ENCODE measurements around the gene MRPS31. TPM values are rescaled to one million over a fixed set of nuclear protein-coding genes. Genes with fewer than 3 reads are reported as not detected.

MRPS31 gene
- total and polyA plus RNA-seq, 7 experiments from 2014 or later: 15.8 to 63.1 (median 38.2) TPM

DNA sequence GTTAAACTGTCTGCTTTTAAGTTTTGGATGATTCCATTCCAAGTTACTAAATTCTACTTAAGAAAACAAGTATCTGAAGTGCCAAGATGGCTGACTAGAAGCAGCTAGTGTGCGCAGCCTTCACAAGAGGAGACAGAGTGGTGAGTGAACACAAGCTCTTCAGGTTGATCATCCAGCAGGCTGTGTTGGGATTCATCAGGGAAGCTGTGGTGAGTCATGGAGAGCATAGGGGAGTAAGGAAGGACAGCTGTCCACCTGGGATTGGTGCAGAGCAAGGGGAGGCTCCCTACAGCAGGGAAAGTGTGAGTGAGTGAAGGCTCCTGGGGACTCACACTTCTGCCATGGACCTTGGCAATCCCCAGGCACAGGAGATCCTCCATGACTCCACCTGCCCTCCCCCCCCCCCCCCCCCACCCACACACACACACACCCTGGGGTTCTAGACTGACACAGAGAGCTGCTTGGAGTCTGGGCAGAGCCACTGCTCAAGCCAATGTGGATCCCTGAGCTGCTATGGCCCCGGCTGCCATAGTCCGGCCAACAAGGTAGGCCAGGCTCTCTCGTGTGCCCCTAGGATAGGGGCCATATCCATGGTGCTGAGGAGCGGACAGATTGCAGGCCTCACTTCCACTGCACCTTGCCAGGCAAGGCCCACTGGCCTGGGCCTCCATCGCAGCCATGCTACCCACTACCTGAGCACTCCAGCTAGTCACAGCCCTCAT lies 41.9 kb upstream of the MRPS31 start:
- no peaks in the 10 kb centered on the region for H3K27me3 ChIP-seq (ENCODE audit: control insufficient read depth in 2 of 2, insufficient read depth in 2 of 2, low read length in 2 of 2)
- no peak overlapping the region for H3K4me3 ChIP-seq (ENCODE audit: low read length)
- peaks cover 0 to 3% (median 0%) of the 10 kb centered on the region in 7 donors for H3K4me1 Mint-ChIP-seq
- no peak overlapping the region for H3K4me3 Mint-ChIP-seq
- H3K9me3 ChIP-seq (ENCODE audit: control insufficient read depth in 2 of 3, low read length in 3 of 3): peaks cover 0 to 9% (median 7%) of the 10 kb centered on the region in 3 experiments
- ATAC-seq: no peak
- H3K27me3 Mint-ChIP-seq: no peaks in the 10 kb centered on the region
- DNase-seq: no peak
- H3K36me3 Mint-ChIP-seq: peaks cover 15 to 61% (median 52%) of the 10 kb centered on the region in 5 donors
- intact Hi-C loops (cut with micrococcal nuclease): no loop called here
- H3K27ac ChIP-seq (ENCODE audit: low read depth, low read length): no peak overlapping the region
- no peak overlapping the region for H3K27ac Mint-ChIP-seq
- no peaks in the 10 kb centered on the region for H3K4me1 ChIP-seq (ENCODE audit: control insufficient read depth in 2 of 2, insufficient read depth in 2 of 2, low read length in 2 of 2)
- ChIA-PET CTCF (interaction anchor here (0.6 to 1.7 kb wide), 3 partner anchors 35 to 109 kb away, joined by 3 to 5 read pairs (median 4); no protein-coding TSS in a partner anchor), POLR2A (no interaction called here)
- H3K9me3 Mint-ChIP-seq: peaks cover 0 to 33% (median 15%) of the 10 kb centered on the region in 11 donors
- H3K36me3 ChIP-seq (ENCODE audit: control insufficient read depth in 2 of 3, insufficient read depth in 3 of 3, low read length in 3 of 3): peaks cover 0 to 43% (median 0%) of the 10 kb centered on the region in 3 experiments

GRCh38 chr13:40812102-40812501 lies 41.1 kb upstream of the MRPS31 start:
- Mint-ChIP-seq H3K36me3 (peaks cover 19 to 60% (median 52%) of the 10 kb centered on the region in 5 donors), H3K27me3 (no peaks in the 10 kb centered on the region), H3K4me3 (no peak overlapping the region), H3K4me1 (peaks cover 0 to 3% (median 0%) of the 10 kb centered on the region in 7 donors), H3K27ac (peak overlapping the region in 4 of 9 donors; percentile 41 to 57 (median 50)), H3K9me3 (peaks cover 0 to 27% (median 13%) of the 10 kb centered on the region in 11 donors)
- Histone ChIP-seq H3K36me3 (ENCODE audit: control insufficient read depth in 2 of 3, insufficient read depth in 3 of 3, low read length in 3 of 3) (peaks cover 0 to 50% (median 0%) of the 10 kb centered on the region in 3 experiments), H3K27ac (ENCODE audit: low read depth, low read length) (no peak overlapping the region), H3K4me1 (ENCODE audit: control insufficient read depth in 2 of 2, insufficient read depth in 2 of 2, low read length in 2 of 2) (no peaks in the 10 kb centered on the region), H3K27me3 (ENCODE audit: control insufficient read depth in 2 of 2, insufficient read depth in 2 of 2, low read length in 2 of 2) (no peaks in the 10 kb centered on the region), H3K9me3 (ENCODE audit: control insufficient read depth in 2 of 3, low read length in 3 of 3) (peaks cover 0 to 9% (median 7%) of the 10 kb centered on the region in 3 experiments), H3K4me3 (ENCODE audit: low read length) (no peak overlapping the region)
- POLR2A ChIA-PET: interaction anchor here (0.5 to 0.6 kb wide), 3 partner anchors 9 to 1157 kb away, joined by 3 read pairs; partner anchors contain the start of gene COG6
- CTCF ChIA-PET: no interaction called here
- DNase-seq (no peak), ATAC-seq (no peak)
- intact Hi-C loops (cut with micrococcal nuclease): no loop called here

DNA sequence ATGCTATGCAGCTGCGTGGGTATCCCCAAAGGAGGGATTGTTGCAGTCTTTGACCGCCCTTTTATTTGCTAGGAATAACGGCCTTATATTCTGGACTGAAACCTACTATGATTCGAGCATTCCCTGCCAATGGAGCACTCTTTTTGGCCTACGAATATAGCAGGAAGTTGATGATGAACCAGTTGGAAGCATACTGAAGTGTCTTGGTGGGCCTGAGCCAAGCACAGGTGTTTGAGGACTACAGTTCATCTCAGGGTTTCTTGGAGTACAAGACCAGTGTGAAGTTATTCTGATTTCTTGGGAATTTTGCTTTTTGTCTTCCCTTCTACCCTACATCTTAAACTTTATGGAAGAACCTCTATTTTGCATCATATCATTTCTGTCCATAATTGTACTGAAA lies 38.5 kb upstream of the MRPS31 start:
- H3K27me3 ChIP-seq (ENCODE audit: control insufficient read depth in 2 of 2, insufficient read depth in 2 of 2, low read length in 2 of 2): no peaks in the 10 kb centered on the region
- ATAC-seq: no peak
- no peak overlapping the region for H3K27ac Mint-ChIP-seq
- DNase-seq: no peak
- H3K36me3 ChIP-seq (ENCODE audit: control insufficient read depth in 2 of 3, insufficient read depth in 3 of 3, low read length in 3 of 3): peaks cover 0 to 75% (median 0%) of the 10 kb centered on the region in 3 experiments
- peaks cover 0 to 3% (median 0%) of the 10 kb centered on the region in 7 donors for H3K4me1 Mint-ChIP-seq
- peaks cover 8 to 63% (median 40%) of the 10 kb centered on the region in 5 donors for H3K36me3 Mint-ChIP-seq
- CTCF ChIA-PET: no interaction called here
- no peaks in the 10 kb centered on the region for H3K9me3 ChIP-seq (ENCODE audit: control insufficient read depth in 2 of 3, low read length in 3 of 3)
- no peaks in the 10 kb centered on the region for H3K27me3 Mint-ChIP-seq
- no peak overlapping the region for H3K4me3 Mint-ChIP-seq
- intact Hi-C loops (cut with micrococcal nuclease): no loop called here
- H3K9me3 Mint-ChIP-seq: peaks cover 0 to 6% (median 0%) of the 10 kb centered on the region in 11 donors
- no peak overlapping the region for H3K4me3 ChIP-seq (ENCODE audit: low read length)
- POLR2A ChIA-PET: no interaction called here
- no peaks in the 10 kb centered on the region for H3K4me1 ChIP-seq (ENCODE audit: control insufficient read depth in 2 of 2, insufficient read depth in 2 of 2, low read length in 2 of 2)
- no peak overlapping the region for H3K27ac ChIP-seq (ENCODE audit: low read depth, low read length)

- H3K9me3 Mint-ChIP-seq: no peaks in the 10 kb centered on the region
- intact Hi-C loops (cut with micrococcal nuclease): no loop called here
- peaks cover 10 to 64% (median 40%) of the 10 kb centered on the region in 5 donors for H3K36me3 Mint-ChIP-seq
- POLR2A ChIA-PET: no interaction called here
- Histone ChIP-seq H3K27me3 (ENCODE audit: control insufficient read depth in 2 of 2, insufficient read depth in 2 of 2, low read length in 2 of 2) (no peaks in the 10 kb centered on the region), H3K9me3 (ENCODE audit: control insufficient read depth in 2 of 3, low read length in 3 of 3) (no peaks in the 10 kb centered on the region), H3K4me3 (ENCODE audit: low read length) (no peak overlapping the region), H3K36me3 (ENCODE audit: control insufficient read depth in 2 of 3, insufficient read depth in 3 of 3, low read length in 3 of 3) (peaks cover 0 to 66% (median 0%) of the 10 kb centered on the region in 3 experiments), H3K4me1 (ENCODE audit: control insufficient read depth in 2 of 2, insufficient read depth in 2 of 2, low read length in 2 of 2) (no peaks in the 10 kb centered on the region), H3K27ac (ENCODE audit: low read depth, low read length) (no peak overlapping the region)
- DNase-seq: no peak
- CTCF ChIA-PET: interaction anchor here (0.5 kb wide), 1 partner anchor 358 kb away, joined by 3 read pairs; no protein-coding TSS in a partner anchor
- H3K27me3 Mint-ChIP-seq: no peaks in the 10 kb centered on the region
- no peak for ATAC-seq
- H3K4me1 Mint-ChIP-seq: peaks cover 0 to 1% (median 0%) of the 10 kb centered on the region in 7 donors
- H3K27ac Mint-ChIP-seq: peak overlapping the region in 2 of 9 donors; percentile 23 to 30
- H3K4me3 Mint-ChIP-seq: no peak overlapping the region
Measured at GRCh38 chr13:40806241-40806640, 35.3 kb upstream of the MRPS31 start.

DNA sequence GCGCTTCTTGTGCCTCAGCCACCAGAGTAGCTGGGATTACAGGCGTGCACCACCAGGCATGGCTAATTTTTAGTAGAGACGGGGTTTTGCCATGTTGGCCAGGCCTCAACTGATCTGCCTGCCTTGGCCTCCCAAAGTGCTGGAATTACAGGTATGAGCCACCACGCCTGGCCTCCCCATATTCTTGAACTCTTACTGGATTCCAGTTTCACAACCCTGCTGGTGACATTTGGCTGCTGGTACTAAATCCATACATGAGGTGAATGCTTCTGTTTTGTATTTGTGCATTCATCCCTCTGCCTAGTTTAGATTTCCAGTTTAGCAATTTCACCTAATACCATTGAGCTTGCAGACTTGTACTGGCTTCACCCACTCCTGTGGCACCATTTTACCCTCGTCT lies 32.3 kb upstream of the MRPS31 start:
- DNase-seq (no peak), ATAC-seq (no peak)
- Mint-ChIP-seq H3K27me3 (no peaks in the 10 kb centered on the region), H3K27ac (peak overlapping the region in 1 of 9 donors; percentile 8), H3K9me3 (no peaks in the 10 kb centered on the region), H3K4me3 (no peak overlapping the region), H3K36me3 (peaks cover 11 to 62% (median 30%) of the 10 kb centered on the region in 5 donors), H3K4me1 (peaks cover 6 to 18% (median 9%) of the 10 kb centered on the region in 7 donors)
- POLR2A ChIA-PET: no interaction called here
- Histone ChIP-seq H3K36me3 (ENCODE audit: control insufficient read depth in 2 of 3, insufficient read depth in 3 of 3, low read length in 3 of 3) (peaks cover 0 to 69% (median 0%) of the 10 kb centered on the region in 3 experiments), H3K9me3 (ENCODE audit: control insufficient read depth in 2 of 3, low read length in 3 of 3) (no peaks in the 10 kb centered on the region), H3K4me3 (ENCODE audit: low read length) (no peak overlapping the region), H3K4me1 (ENCODE audit: control insufficient read depth in 2 of 2, insufficient read depth in 2 of 2, low read length in 2 of 2) (peaks cover 0 to 5% of the 10 kb centered on the region in 2 donors), H3K27me3 (ENCODE audit: control insufficient read depth in 2 of 2, insufficient read depth in 2 of 2, low read length in 2 of 2) (no peaks in the 10 kb centered on the region), H3K27ac (ENCODE audit: low read depth, low read length) (no peak overlapping the region)
- intact Hi-C loops (cut with micrococcal nuclease): no loop called here
- CTCF ChIA-PET: no interaction called here

- POLR2A ChIA-PET: no interaction called here
- Mint-ChIP-seq H3K36me3 (peaks cover 6 to 50% (median 24%) of the 10 kb centered on the region in 5 donors), H3K27me3 (no peaks in the 10 kb centered on the region)
Measured at GRCh38 chr13:40801255-40802217, 30.5 kb upstream of the MRPS31 start.

More at GRCh38 chr13:40801255-40802217, 30.5 kb upstream of the MRPS31 start:
- peaks cover 0 to 60% (median 0%) of the 10 kb centered on the region in 3 experiments for H3K36me3 ChIP-seq (ENCODE audit: control insufficient read depth in 2 of 3, insufficient read depth in 3 of 3, low read length in 3 of 3)
- Mint-ChIP-seq H3K4me1 (peaks cover 7 to 24% (median 10%) of the 10 kb centered on the region in 7 donors), H3K4me3 (no peak overlapping the region), H3K9me3 (no peaks in the 10 kb centered on the region), H3K27ac (peak overlapping the region in 3 of 9 donors; percentile 31 to 62 (median 59))
- H3K9me3 ChIP-seq (ENCODE audit: control insufficient read depth in 2 of 3, low read length in 3 of 3): no peaks in the 10 kb centered on the region
- no peaks in the 10 kb centered on the region for H3K27me3 ChIP-seq (ENCODE audit: control insufficient read depth in 2 of 2, insufficient read depth in 2 of 2, low read length in 2 of 2)
- peaks cover 0 to 5% of the 10 kb centered on the region in 2 donors for H3K4me1 ChIP-seq (ENCODE audit: control insufficient read depth in 2 of 2, insufficient read depth in 2 of 2, low read length in 2 of 2)
- no peak overlapping the region for H3K4me3 ChIP-seq (ENCODE audit: low read length)
- H3K27ac ChIP-seq (ENCODE audit: low read depth, low read length): no peak overlapping the region
- CTCF ChIA-PET: interaction anchor here (0.6 kb wide), 1 partner anchor 211 kb away, joined by 5 read pairs; no protein-coding TSS in a partner anchor
- intact Hi-C loops (cut with micrococcal nuclease): no loop called here
- ATAC-seq: no peak
- DNase-seq: no peak
